Measurements from ENCODE around the gene IDH3B.

DNA sequence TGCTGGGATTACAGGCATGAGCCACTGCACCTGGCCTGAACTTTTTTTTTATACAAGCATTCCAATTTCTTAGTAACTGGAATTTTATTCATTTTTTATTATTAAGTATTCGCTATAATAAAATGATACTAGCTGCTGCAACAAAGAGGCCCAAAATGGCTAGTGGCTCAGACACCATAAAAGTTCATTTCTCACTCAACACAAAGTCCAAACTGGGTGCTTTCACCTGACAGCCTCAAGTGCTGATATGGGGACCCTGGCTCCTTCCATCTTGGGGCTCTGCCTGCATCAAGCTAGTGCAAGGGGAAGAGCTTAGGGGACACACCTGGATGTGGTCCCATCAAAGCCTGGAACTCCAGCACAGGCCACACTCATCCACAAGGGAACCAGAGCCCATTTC lies 23.8 kb downstream of the IDH3B start:
- TF ChIP-seq, protein P1, sequence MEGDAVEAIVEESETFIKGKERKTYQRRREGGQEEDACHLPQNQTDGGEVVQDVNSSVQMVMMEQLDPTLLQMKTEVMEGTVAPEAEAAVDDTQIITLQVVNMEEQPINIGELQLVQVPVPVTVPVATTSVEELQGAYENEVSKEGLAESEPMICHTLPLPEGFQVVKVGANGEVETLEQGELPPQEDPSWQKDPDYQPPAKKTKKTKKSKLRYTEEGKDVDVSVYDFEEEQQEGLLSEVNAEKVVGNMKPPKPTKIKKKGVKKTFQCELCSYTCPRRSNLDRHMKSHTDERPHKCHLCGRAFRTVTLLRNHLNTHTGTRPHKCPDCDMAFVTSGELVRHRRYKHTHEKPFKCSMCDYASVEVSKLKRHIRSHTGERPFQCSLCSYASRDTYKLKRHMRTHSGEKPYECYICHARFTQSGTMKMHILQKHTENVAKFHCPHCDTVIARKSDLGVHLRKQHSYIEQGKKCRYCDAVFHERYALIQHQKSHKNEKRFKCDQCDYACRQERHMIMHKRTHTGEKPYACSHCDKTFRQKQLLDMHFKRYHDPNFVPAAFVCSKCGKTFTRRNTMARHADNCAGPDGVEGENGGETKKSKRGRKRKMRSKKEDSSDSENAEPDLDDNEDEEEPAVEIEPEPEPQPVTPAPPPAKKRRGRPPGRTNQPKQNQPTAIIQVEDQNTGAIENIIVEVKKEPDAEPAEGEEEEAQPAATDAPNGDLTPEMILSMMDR (IDR thresholded peaks at IDR 0.05), result no peak
- no peak for TF ChIP-seq POLR2A (IDR thresholded peaks at IDR 0.05)
